Raji (cell line): Measurements from ENCODE around the gene UFD1.

Experiments used
- POLR2A ChIP-seq: IDR thresholded peaks from 2 replicates; pipeline ENCODE4 v1.6.1; 2011; ENCODE audit warnings: low read depth, low read length, control low read depth; ENCODE audit not compliant: insufficient read depth

UFD1 gene

DNA sequence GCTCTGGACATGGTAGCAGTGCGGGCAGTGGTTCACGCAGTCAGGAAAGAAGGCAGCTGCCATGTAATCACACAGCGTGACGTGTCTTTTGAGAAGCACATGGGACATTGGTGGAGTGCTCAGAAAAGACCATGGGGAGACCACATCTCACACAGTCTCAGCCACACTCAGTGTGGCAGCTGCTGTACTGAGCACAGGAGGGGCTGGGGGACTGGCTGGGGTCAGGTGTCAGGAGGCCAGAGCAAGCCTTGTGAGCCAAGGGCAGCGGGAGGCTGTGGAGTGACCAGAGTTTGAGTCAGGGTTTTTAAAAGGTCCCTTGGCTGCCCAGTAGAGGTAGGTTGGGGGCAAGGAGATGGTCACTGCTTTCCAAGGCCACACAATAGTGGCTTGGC, 26.7 kb upstream of the UFD1 start:
- TF ChIP-seq POLR2A: no peak

DNA sequence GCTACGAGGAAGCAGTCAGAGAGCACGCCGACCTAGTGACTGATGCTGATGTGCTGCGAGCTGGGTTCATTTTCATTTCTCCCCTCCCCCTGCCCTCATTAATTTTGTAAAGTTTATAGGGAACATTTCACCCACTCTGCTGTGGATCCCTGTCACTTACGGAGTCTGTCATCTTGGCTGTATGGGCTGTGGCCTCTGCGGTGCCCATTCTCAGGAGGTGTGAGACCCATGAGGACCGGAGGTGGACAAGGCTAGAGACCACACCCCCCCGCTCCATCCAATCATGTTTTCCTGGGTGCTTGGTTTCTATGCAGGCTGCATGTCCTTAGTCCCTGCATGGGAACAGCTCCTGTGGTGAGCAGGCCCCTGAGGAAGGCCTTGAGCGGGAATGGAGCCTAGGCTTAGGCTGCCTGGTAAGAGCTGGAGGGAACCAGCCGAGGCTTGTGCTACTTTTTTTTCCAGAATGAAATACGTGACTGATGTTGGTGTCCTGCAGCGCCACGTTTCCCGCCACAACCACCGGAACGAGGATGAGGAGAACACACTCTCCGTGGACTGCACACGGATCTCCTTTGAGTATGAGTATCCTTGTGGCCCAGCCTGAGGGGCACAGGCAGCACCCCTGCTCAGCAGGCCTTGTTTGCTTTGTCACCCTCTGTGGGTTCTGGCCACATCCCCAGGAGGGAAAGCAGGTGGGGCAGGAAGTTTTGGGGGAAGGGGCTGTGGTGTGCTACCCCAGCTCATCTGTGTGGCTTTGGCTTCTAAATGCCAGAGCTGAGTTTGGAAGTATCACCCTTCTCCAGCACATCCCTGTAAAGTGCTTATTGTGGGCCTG, 26.1 kb upstream of the UFD1 start:
- TF ChIP-seq POLR2A: no peak

DNA sequence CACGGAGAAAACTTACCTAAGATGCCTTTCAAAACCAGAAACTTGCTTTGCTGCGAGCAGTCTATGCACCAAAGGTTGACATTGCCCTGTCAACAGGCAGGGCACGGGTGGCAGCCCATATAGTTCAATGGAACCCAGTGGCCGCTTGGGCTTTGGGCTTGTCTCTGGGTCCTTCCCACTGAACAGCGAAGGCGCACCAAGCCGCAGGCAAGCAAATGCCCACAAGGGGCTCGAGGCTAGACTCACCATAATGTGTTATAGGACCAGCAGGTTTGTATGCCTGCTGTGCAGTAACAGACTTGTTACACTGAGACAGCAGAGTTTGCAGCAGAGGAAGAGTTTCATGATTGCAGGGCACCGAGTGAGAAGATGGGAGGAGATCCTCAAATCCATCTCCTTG, 24.9 kb upstream of the UFD1 start:
- no peak for TF ChIP-seq POLR2A

DNA sequence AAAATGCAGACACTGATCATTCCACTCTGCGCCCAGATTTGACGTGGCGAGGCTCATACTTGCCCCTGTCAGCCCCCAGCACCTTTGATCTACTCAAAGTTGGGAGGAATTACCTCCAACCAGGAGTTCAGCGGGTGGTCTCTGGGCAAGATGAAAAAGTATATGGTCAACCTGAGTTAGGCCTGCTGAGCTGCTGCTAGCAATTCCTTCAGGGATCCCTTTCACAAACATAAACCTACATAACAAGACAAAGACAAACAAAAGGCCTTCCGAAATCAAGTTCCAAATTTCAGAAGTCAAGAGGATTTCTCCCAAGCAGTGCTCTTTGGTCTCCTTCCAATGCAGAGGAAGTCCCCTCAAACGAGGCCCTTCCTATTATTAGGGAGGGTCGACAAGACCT, 24.4 kb upstream of the UFD1 start:
- no peak for TF ChIP-seq POLR2A

DNA sequence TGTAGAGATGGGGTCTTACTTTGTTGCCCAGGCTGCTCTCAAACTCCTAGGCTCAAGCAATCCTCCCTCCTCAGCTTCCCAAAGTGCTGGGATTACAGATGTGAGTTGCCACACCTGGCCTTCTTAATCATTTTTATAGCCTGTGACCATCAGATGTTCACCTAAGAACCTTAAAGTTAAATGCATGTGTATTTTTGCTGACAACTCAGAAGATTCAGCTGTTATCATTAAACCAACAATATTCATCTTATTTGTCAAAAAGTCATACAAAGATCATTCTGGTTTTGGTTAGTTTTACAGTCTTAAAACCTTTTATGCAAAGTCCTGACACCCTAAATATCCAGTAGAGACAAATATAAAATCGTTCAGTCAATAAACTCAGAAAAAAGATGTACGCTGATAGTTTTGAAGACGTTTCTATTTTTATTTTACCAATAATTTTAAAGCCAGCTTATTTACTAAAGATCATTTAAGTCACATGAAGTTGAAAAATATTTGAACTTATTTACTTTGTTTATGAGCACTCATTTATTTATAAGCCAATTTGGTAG, 23.0 kb upstream of the UFD1 start:
- TF ChIP-seq POLR2A: no peak

DNA sequence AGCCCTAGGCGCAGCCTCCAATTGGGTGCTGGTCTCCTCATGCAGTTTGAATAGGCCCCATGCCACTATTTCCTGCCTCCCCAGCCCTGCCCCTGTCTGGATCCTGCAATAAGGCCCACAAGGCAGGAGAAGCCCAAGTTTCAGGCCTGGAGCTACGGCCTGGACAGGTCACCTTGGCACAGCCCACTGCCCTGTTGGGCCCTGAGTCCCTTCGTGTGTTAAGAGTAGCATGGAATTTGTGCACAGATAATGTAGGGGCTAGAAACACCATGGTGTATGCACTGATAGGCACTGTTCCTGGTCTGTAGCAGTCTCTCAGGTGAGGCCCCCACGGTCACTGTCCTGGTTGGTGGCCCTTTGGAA, 20.9 kb upstream of the UFD1 start:
- no peak for TF ChIP-seq POLR2A

DNA sequence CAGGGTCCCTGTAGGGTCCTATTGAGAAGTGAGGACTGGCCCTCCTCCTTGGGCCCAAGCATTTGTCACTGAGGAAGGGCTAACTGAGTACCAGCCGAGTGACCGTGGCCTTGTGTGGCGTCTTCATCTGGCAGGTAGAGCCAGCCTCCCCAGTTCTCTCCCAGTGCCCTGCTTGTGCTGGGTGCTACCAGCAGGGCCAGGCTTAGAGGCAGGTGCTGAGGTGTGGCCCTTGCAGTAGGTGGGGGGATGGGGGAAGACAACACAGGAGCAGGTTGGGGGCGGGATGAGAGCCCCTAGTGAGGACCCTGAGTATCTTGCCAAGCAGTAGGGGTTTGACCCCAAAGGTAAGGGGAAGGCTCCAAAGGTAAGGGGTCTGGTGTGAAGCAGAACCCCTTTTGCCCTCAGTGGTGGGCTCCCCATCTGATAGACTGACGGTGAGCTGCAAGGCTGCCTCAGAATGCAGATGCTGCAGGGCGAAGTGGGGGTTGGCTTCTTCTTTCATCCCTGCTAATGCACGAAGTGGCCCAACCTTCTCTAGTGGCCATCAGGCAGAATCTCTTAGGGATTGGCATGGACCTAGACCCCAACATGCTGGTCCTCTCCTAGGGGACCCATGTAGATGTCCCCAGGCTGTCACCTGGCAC, 20.4 kb upstream of the UFD1 start:
- TF ChIP-seq POLR2A: no peak

DNA sequence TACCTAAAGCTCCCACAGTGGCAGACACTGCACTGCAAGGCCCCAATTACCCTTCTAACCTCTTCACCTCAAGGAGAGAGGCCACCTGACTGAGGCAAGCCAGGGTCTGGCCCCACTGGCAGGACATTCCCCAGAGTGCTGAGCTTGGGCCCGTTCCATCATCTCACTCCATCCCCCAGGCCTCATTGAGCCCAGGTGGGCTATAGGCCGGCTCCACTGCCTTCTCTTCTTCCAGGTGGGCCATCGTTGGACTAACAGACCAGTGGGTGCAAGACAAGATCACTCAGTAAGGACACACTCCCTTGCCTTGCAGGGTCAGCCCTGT, 19.8 kb upstream of the UFD1 start:
- TF ChIP-seq POLR2A: no peak

DNA sequence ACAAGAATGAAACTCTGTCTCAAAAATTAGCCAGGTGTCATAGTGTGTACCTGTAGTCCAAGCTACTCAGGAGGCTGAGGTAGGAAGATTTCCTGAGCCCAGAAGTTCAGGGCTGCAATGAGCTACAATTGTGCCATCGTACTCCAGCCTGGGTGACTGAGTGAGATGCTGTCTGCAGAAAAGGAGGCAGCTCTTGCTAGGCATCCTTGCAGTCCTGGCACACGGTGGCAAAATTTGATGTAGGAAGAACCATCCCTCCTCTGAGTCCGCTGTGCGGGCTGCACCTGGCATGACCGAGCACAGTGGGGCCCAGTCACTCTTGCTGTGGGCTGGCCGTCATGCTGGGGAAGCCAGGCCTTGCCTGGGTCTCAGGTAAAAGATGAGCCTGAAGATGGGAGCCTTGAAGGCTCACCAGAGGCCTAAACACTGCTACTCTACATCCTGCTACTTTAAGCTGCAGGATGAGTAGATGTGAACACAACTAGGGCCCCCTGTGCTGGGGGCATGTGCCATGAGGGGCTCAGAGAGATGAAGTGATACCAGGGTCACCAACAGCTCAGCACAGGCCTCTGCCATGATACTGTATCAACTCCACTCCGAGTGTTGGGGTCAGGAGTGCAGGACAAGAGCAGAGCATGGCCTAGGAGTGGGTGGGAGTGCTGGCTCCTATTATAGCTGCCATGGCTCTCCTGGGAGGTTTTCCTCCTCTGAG, 19.3 kb upstream of the UFD1 start:
- no peak for TF ChIP-seq POLR2A

DNA sequence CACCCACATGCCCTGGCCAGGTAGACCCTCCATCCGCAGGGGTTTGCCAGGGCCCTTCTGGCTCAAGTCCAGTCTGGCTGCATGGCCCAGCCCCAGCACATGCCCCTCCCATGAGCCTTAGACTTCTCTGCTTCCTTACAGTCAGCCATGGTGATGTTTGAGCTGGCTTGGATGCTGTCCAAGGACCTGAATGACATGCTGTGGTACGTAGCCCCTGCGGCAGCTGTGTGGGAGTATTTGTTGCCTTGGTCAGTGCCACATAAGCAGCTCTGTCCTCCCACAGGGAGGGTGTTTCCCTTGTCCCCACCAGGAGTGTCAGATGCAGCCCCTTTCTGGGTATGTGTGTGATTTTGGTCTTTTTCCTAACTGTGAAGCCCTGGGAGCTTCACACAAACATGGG, 18.3 kb upstream of the UFD1 start:
- TF ChIP-seq POLR2A: no peak

DNA sequence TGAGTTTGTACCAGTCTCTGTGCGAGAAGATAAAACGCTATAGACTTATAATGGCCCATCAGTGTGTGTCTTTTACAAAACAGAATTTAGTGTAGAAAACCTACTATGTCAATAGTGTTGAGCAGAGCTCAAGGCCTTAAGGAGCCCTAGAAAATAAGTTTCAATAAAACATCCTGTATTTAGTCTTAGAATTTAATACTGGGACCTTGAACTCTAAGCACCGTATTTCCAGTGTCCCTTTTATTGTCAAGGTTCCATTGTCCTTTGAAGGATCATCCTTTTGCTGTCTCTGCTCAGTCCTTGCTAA, 17.3 kb upstream of the UFD1 start:
- no peak for TF ChIP-seq POLR2A

DNA sequence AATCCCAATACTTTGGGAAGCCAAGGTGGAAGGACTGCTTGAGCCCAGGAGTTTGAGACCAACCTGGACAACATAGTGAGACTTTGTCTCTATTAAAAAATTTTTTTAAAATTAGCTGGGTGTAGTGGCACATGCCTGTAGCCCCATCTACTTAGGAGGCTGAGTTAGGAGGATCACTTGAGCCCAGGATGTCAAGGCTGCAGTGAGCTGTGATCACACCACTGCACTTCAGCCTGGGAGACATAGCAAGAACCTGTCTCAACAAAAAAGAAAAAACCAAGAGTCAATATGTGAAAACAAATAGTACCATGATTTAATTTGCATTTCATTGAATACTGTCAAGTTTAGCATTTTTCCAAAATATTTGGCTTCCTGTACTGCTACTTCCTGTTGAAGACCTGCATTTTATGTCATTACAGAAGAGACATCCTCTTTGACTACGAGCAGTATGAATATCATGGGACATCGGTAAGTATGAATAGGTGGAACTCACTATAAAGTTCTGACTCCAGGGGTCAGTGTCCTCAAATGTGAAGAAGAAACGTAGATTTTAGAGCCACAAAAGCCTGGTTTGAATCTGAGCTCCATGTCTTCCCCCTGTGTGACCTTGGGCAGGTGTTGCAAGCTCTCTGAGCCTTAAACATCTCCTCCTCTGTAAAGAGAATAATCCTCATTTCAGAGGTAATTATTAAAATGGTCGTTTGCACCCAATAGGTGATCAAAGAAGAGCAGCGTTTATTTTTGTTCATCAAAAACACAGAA, 16.8 kb upstream of the UFD1 start:
- no peak for TF ChIP-seq POLR2A

DNA sequence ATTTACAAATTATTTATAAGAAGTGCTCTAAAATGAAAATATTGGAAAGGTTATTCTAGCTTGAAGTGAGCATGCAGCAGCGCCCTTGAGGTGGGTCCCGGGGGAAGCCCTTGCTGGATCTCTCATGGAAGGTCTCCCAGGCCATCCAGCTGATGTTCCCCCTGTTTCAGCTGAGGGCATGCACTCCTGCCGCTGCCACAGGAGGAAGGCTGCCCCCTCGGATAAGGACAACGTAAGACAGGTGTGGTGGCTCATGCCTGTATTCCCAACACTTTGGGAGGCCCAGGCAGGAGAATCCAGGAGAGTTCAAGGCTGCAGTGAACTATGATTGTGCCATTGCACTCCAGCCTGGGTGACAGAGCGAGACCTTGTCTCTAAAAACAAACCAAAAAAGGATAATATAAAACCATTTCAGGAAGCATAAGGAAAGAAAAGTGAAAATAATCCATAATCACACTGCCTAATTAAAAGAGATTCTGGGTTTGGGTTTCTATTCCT, 15.7 kb upstream of the UFD1 start:
- TF ChIP-seq POLR2A: no peak

DNA sequence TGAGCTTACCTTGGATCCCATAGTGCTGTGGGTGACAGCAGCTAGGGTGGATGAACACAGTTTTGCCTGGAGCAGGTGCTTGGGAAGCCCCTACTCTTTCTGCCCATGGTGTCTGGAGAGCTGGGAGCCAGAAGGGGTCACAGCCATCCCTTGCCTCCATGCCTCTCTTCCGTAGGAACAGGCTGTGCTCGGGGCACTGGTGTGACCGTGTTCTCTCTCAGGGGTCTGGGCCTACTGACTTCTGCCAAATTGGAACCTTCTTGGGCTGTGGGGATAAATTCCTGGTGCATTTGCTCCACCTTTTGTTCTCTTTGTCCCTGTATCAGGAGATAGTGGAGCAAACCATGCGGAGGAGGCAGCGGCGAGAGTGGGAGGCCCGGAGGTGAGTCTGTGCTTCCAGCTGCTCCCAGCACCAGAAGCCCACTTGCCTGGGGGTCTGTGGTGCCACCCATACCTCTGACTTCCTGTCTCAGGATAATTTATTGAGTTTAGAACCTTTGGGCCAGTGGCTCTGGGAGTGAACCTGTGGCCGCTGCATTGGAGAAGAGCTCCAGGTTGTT, 15.1 kb upstream of the UFD1 start:
- no peak for TF ChIP-seq POLR2A
